Right lobe of liver (tissue), 6 donors: Measurements from ENCODE around the gene DPYD. TPM values are rescaled to one million over a fixed set of nuclear protein-coding genes. Genes with fewer than 3 reads are reported as not detected.

Experiments
- ATAC-seq, 4 donors: fragments of 200-7000 bp; cut with Tn5 transposase; one replicate each; pipeline ENCODE4 v1.9.1; 2020; ENCODE audit warnings: mild to moderate bottlenecking in 4 of 4, moderate library complexity in 4 of 4
- DNase-seq, 3 donors: peaks; one replicate each; pipeline ENCODE4 v3.0.0-alpha.2; 2020
- H3K27ac ChIP-seq, 3 donors: fragments of 200-600 bp; one replicate each; pipeline ENCODE4 v1.8.0; 2022
- H3K27me3 ChIP-seq, 2 donors: fragments of 200-600 bp; one replicate each; pipeline ENCODE4 v1.8.0; 2022
- H3K36me3 ChIP-seq, 4 donors: fragments of 200-600 bp; sonication (generic) in 1 of 4; one replicate each; pipeline versions ENCODE4 v1.5.1 to v1.8.0; 2017 to 2022; ENCODE audit warnings: control low read depth in 1 of 4
- H3K4me1 ChIP-seq, 4 donors: fragments of 200-600 bp; sonication (generic) in 1 of 4; one replicate each; pipeline versions ENCODE4 v1.5.1 to v1.8.0; 2017 to 2022; ENCODE audit warnings: control low read depth in 1 of 4
- H3K4me3 ChIP-seq, 3 donors: fragments of 200-600 bp; one replicate each; pipeline ENCODE4 v1.8.0; 2022
- H3K9me3 ChIP-seq, 4 donors: fragments of 200-600 bp; sonication (generic) in 1 of 4; one replicate each; pipeline versions ENCODE4 v1.5.1 to v1.8.0; 2017 to 2022; ENCODE audit warnings: control low read depth in 1 of 4
- CTCF ChIP-seq, 4 donors: fragments of 200-600 bp in 3 of 4; fragments of 450-650 bp in 1 of 4; IDR thresholded peaks; one replicate each; pipeline versions ENCODE4 v1.5.1 to v1.8.0; 2016 to 2022; ENCODE audit warnings: antibody characterized with exemption in 4 of 4, mild to moderate bottlenecking in 2 of 4
- POLR2A ChIP-seq: fragments of 450-650 bp; IDR thresholded peaks from one replicate; pipeline ENCODE4 v1.6.1; 2017; ENCODE audit warnings: antibody characterized with exemption, mild to moderate bottlenecking
- WGBS: methylation state at CpG from one replicate; pipeline ENCODE4 v1.1.6; 2018; ENCODE audit warnings: low coverage, low lambda C conversion rate; ENCODE audit not compliant: insufficient coverage; ENCODE audit errors: missing lambda C conversion rate; 5-methylcytosine and 5-hydroxymethylcytosine counted together
- intact Hi-C, 2 donors: fragments of 100-400 bp; cut with DNase I; formaldehyde crosslinking; loops; one replicate each; pipeline versions ENCODE4 v1.11.2 to v1.14.1; 2022
- total RNA-seq, 6 experiments: library from RNA; depleted of rRNA in 2 of 6; stranded (reverse); fragments of >200 nt in 2 of 6; fragmentation: NEBNext Ultra II Directional in 3 of 6; extraction: Animal tissue kit (Norgen Biotek cat#: 25700) in 3 of 6; gene quantifications; one replicate each; pipeline versions ENCODE4 v1.1.0 to v1.2.4, GENCODE V29; 2016 to 2023
- donor health status: DM: no; HTN: yes; CAD: no.
- donor health status: DM: no; HTN: no; CAD: no.
- donor health status: DM: no; HTN: no; CAD: no.
- donor health status: DM: no; HTN: yes; CAD: no.
- donor health status: DM: no; HTN: yes; CAD: no.

DPYD gene
- total RNA-seq, 6 experiments from 2014 or later: 25.2 to 74.4 (median 40.0) TPM

GRCh38 chr1:97632075-97632474 is 288.8 kb downstream of the DPYD start:
- Histone ChIP-seq H3K27me3 (no peaks in the 10 kb centered on the region), H3K9me3 (no peaks in the 10 kb centered on the region), H3K36me3 (no peaks in the 10 kb centered on the region), H3K27ac (no peak overlapping the region), H3K4me3 (no peak overlapping the region), H3K4me1 (no peaks in the 10 kb centered on the region)
- intact Hi-C loops: no loop called here
- DNase-seq (no peak), ATAC-seq (peak in 1 of 4 donors; percentile 43)
- WGBS: 71% methylated on average over 4 of the region's 4 CpGs
- TF ChIP-seq POLR2A (no peak), CTCF (IDR thresholded peaks at IDR 0.05) (no peak)

GRCh38 chr1:97630948-97631347 is 289.9 kb downstream of the DPYD start:
- no peaks in the 10 kb centered on the region for H3K36me3 ChIP-seq
- WGBS: 63% methylated on average over 1 of the region's 3 CpGs
- H3K27me3 ChIP-seq: no peaks in the 10 kb centered on the region
- H3K9me3 ChIP-seq: no peaks in the 10 kb centered on the region
- TF ChIP-seq POLR2A (no peak), CTCF (IDR thresholded peaks at IDR 0.05) (no peak)
- DNase-seq: no peak
- no peak for ATAC-seq
- intact Hi-C loops: no loop called here
- H3K4me1 ChIP-seq: no peaks in the 10 kb centered on the region
- H3K4me3 ChIP-seq: no peak overlapping the region
- H3K27ac ChIP-seq: no peak overlapping the region

GRCh38 chr1:97630281-97630680 is 290.6 kb downstream of the DPYD start:
- no peak for TF ChIP-seq CTCF (IDR thresholded peaks at IDR 0.05)
- TF ChIP-seq POLR2A: no peak

GRCh38 chr1:97623220-97623619 is 297.6 kb downstream of the DPYD start:
- no peak for TF ChIP-seq POLR2A
- no peak for TF ChIP-seq CTCF (IDR thresholded peaks at IDR 0.05)
- H3K27ac ChIP-seq: no peak overlapping the region
- H3K4me1 ChIP-seq: no peaks in the 10 kb centered on the region
- no peak overlapping the region for H3K4me3 ChIP-seq
- DNase-seq: no peak
- H3K36me3 ChIP-seq: no peaks in the 10 kb centered on the region
- intact Hi-C loops: no loop called here
- no peaks in the 10 kb centered on the region for H3K27me3 ChIP-seq
- ATAC-seq: peak in 1 of 4 donors; percentile 70
- H3K9me3 ChIP-seq: no peaks in the 10 kb centered on the region

More at GRCh38 chr1:97630281-97630680, 290.6 kb downstream of the DPYD start:
- Histone ChIP-seq H3K36me3 (no peaks in the 10 kb centered on the region), H3K4me3 (no peak overlapping the region), H3K27me3 (no peaks in the 10 kb centered on the region), H3K9me3 (no peaks in the 10 kb centered on the region), H3K4me1 (no peaks in the 10 kb centered on the region), H3K27ac (no peak overlapping the region)
- 64% methylated on average over 1 of the region's 1 CpG for WGBS
- intact Hi-C loops: no loop called here
- ATAC-seq (no peak), DNase-seq (no peak)

GRCh38 chr1:97621955-97622354 is 298.9 kb downstream of the DPYD start:
- no peak for TF ChIP-seq POLR2A
- no peak for TF ChIP-seq CTCF (IDR thresholded peaks at IDR 0.05)
- H3K4me3 ChIP-seq: no peak overlapping the region
- H3K4me1 ChIP-seq: no peaks in the 10 kb centered on the region
- no peaks in the 10 kb centered on the region for H3K9me3 ChIP-seq
- intact Hi-C loops: no loop called here
- WGBS: 71% methylated on average over 1 of the region's 1 CpG
- no peak for DNase-seq
- no peak for ATAC-seq
- H3K27me3 ChIP-seq: no peaks in the 10 kb centered on the region
- H3K27ac ChIP-seq: no peak overlapping the region
- H3K36me3 ChIP-seq: no peaks in the 10 kb centered on the region
